K562 (cell line): ENCODE results near the gene SLC29A3. TPM values are rescaled to one million over a fixed set of nuclear protein-coding genes. Genes with fewer than 3 reads are reported as not detected.

Experiments
- ATAC-seq: fragments of 200-7000 bp; cut with Tn5 transposase; 3 replicates; pipeline ENCODE4 v1.9.1; 2020; ENCODE audit warnings: moderate library complexity
- BruUV-seq: library from RNA; stranded (reverse); fragments of 400-500 nt; replicated peaks from 2 replicates; lab custom pipeline; 2021; lab: Mats Ljungman, UMichigan
- CTCF ChIA-PET: fragments of 300-600 bp; formaldehyde crosslinking; extraction: SDS; loops from one replicate; lab custom pipeline; 2021; ENCODE audit warnings: low intra/inter-chr PET ratio; lab: Yijun Ruan, JAX
- POLR2A ChIA-PET: fragments of 300-600, 350-650 bp; sonication (Branson Sonifier 250); formaldehyde crosslinking; extraction: SDS; loops from one replicate; lab custom pipeline; 2021; ENCODE audit warnings: antibody characterized with exemption, inconsistent platforms; lab: Yijun Ruan, JAX
- DNase-seq, 4 experiments: peaks; one replicate each; pipeline versions ENCODE4 v3.0.0 to v3.0.0-alpha.2; 2011 to 2018; ENCODE audit warnings: low spot score in 3 of 4, mixed read lengths in 3 of 4; ENCODE audit errors: extremely low read depth in 1 of 4
- FAIRE-seq: peaks from 2 replicates; lab custom pipeline; 2011; peaks lifted over from hg19 to GRCh38; lab: Jason Lieb, UNC
- H2AFZ ChIP-seq: 2 replicates; pipeline ENCODE4 v1.6.0; 2011; ENCODE audit warnings: low read depth, low read length, control low read depth, inconsistent platforms
- H3K27ac ChIP-seq: fragments of 200-600 bp; 3 replicates; pipeline ENCODE4 v1.8.0; 2011; ENCODE audit warnings: low read depth, mild to moderate bottlenecking, control low read depth, inconsistent platforms, low read length, moderate library complexity, mixed read lengths; ENCODE audit errors: extremely low read depth
- H3K27me3 ChIP-seq, 2 experiments: fragments of 300-600 bp in 1 of 2; 2 replicates in 1 of 2; 3 replicates in 1 of 2; pipeline versions ENCODE4 v1.6.0 to v1.8.0; 2011; ENCODE audit warnings: inconsistent platforms in 2 of 2, low read length in 2 of 2, mild to moderate bottlenecking in 1 of 2, mixed read lengths in 1 of 2, moderate library complexity in 1 of 2; ENCODE audit not compliant: control insufficient read depth in 2 of 2, insufficient read depth in 2 of 2
- H3K36me3 ChIP-seq: fragments of 300-600 bp; 3 replicates; pipeline ENCODE4 v1.8.0; 2011; ENCODE audit warnings: mild to moderate bottlenecking, low read length, inconsistent platforms; ENCODE audit not compliant: control insufficient read depth, insufficient read depth
- H3K4me1 ChIP-seq, 2 experiments: fragments of 200-600 bp in 1 of 2; replicated peaks in 1 of 2; 2 replicates in 1 of 2; 3 replicates in 1 of 2; pipeline versions ENCODE4 v1.5.1 to v1.8.0; 2011; ENCODE audit warnings: inconsistent platforms in 2 of 2, low read length in 2 of 2, mild to moderate bottlenecking in 1 of 2, mixed read lengths in 1 of 2, moderate library complexity in 1 of 2; ENCODE audit not compliant: control insufficient read depth in 2 of 2, insufficient read depth in 2 of 2
- H3K4me2 ChIP-seq: 2 replicates; pipeline ENCODE4 v1.6.1; 2011; ENCODE audit warnings: low read length, control low read depth, inconsistent platforms, mixed read lengths; ENCODE audit not compliant: insufficient read depth
- H3K4me3 ChIP-seq: fragments of 200-600 bp; sonication (generic), shearing (Covaris generic); 2 replicates; pipeline ENCODE4 v1.5.1; 2016; ENCODE audit warnings: control low read depth, inconsistent platforms
- H3K79me2 ChIP-seq: fragments of 200-600 bp; 3 replicates; pipeline ENCODE4 v1.8.0; 2011; ENCODE audit warnings: low read length, inconsistent platforms; ENCODE audit not compliant: control insufficient read depth, insufficient read depth
- H3K9ac ChIP-seq, 2 experiments: 2 replicates each; pipeline versions ENCODE4 v1.6.0 to v1.6.1; 2011; ENCODE audit warnings: low read depth in 2 of 2, low read length in 2 of 2, control low read depth in 1 of 2, inconsistent platforms in 1 of 2, mild to moderate bottlenecking in 1 of 2, mixed read lengths in 1 of 2; ENCODE audit not compliant: insufficient read depth in 1 of 2
- H3K9me1 ChIP-seq: one replicate; pipeline ENCODE4 v1.6.0; 2011; ENCODE audit warnings: inconsistent platforms, mild to moderate bottlenecking, low read length, moderate library complexity; ENCODE audit not compliant: control insufficient read depth, insufficient read depth
- H3K9me3 ChIP-seq: replicated peaks from 2 replicates; pipeline ENCODE4 v1.5.1; 2011; ENCODE audit warnings: low read depth, low read length, inconsistent platforms; ENCODE audit not compliant: control insufficient read depth, insufficient read depth
- H4K20me1 ChIP-seq: replicated peaks from 2 replicates; pipeline ENCODE4 v1.6.1; 2011; ENCODE audit warnings: low read length, inconsistent platforms, mixed read lengths; ENCODE audit not compliant: control insufficient read depth, insufficient read depth
- BCOR ChIP-seq: fragments of 450-650 bp; IDR thresholded peaks from 2 replicates; pipeline ENCODE4 v1.6.1; 2016
- HMG20A ChIP-seq: fragments of 450-650 bp; formaldehyde crosslinking; conservative IDR thresholded peaks from 2 replicates; pipeline ENCODE4 v1.4.0; 2020; ENCODE audit warnings: mild to moderate bottlenecking, mixed read lengths
- KLF13 ChIP-seq: fragments of 450-650 bp; IDR thresholded peaks from 2 replicates; pipeline ENCODE4 v1.6.1; 2016; ENCODE audit warnings: missing genetic modification characterization, low read depth, mild to moderate bottlenecking, missing compliant biosample characterization, moderate library complexity, borderline replicate concordance
- NR4A1 ChIP-seq, 2 experiments: fragments of 250-450 bp in 1 of 2; fragments of 450-650 bp in 1 of 2; sonication (Bioruptor Pico) in 1 of 2; IDR thresholded peaks; 2 replicates each; pipeline versions ENCODE4 v1.4.0 to v1.6.1; 2016 to 2020; ENCODE audit warnings: mild to moderate bottlenecking in 2 of 2, missing compliant biosample characterization in 1 of 2, missing genetic modification characterization in 1 of 2, moderate library complexity in 1 of 2
- RBM25 ChIP-seq: fragments of 200-400 bp; formaldehyde crosslinking; IDR thresholded peaks from 2 replicates; pipeline ENCODE4 v1.6.1; 2018; ENCODE audit warnings: low read length, low read depth, moderate library complexity; ENCODE audit not compliant: severe bottlenecking
- ZNF830 ChIP-seq: fragments of 250-450 bp; sonication (Bioruptor Pico); IDR thresholded peaks from 2 replicates; pipeline ENCODE4 v1.5.0; 2021; ENCODE audit warnings: mild to moderate bottlenecking
- WGBS: fragments of 100-300 bp; shearing (Covaris generic); methylation state at CpG from one replicate; pipeline ENCODE4 v1.1.6; 2016; ENCODE audit warnings: low coverage, mixed read lengths; ENCODE audit not compliant: insufficient coverage; ENCODE audit errors: missing lambda C conversion rate; 5-methylcytosine and 5-hydroxymethylcytosine counted together
- in situ Hi-C: fragments of 300-500 bp; cut with MboI; formaldehyde crosslinking; loops from 4 replicates; pipeline ENCODE4 v1.15.0; 2018; ENCODE audit warnings: inconsistent platforms, mixed read lengths
- intact Hi-C: fragments of 100-400 bp; cut with micrococcal nuclease; formaldehyde crosslinking; loops from 2 replicates; pipeline ENCODE4 v1.14.2; 2022
- polyA plus RNA-seq, 8 experiments: library from polyadenylated mRNA; depleted of rRNA in 4 of 8; stranded (reverse) in 5 of 8; unstranded in 3 of 8; fragments of >200 nt; fragmentation: Nextera tagmentation in 2 of 8; fragmentation: Illumina TruSeq in 1 of 8; extraction: Ambion mirVana in 2 of 8; extraction: Trizol in 1 of 8; gene quantifications; 2 replicates each; pipeline versions ENCODE4 v1.2.1 to v1.2.3, GENCODE V29; 2011 to 2014; ENCODE audit warnings: inconsistent platforms in 1 of 8, missing spikeins in 1 of 8
- total RNA-seq, 7 experiments: library from RNA; depleted of rRNA in 6 of 7; stranded (reverse); fragments of >200 nt in 6 of 7; fragmentation: Illumina TruSeq in 2 of 7; extraction: Trizol in 2 of 7; gene quantifications; 2 replicates each; pipeline versions ENCODE4 v1.2.1 to v1.2.3, GENCODE V29; 2011 to 2021; ENCODE audit warnings: low replicate concordance in 1 of 7
- TF ChIP-seq, protein P1 (sequence below): fragments of 450-650 bp; IDR thresholded peaks from 2 replicates; pipeline ENCODE4 v1.6.1; 2017; ENCODE audit warnings: mild to moderate bottlenecking, moderate library complexity

The SLC29A3 gene
- total and polyA plus RNA-seq, 9 of the 15 experiments (the other 6 are each of a cell fraction or from before 2014, with no cell fraction given) = 2.1 to 10.7 (median 4.6) TPM

DNA sequence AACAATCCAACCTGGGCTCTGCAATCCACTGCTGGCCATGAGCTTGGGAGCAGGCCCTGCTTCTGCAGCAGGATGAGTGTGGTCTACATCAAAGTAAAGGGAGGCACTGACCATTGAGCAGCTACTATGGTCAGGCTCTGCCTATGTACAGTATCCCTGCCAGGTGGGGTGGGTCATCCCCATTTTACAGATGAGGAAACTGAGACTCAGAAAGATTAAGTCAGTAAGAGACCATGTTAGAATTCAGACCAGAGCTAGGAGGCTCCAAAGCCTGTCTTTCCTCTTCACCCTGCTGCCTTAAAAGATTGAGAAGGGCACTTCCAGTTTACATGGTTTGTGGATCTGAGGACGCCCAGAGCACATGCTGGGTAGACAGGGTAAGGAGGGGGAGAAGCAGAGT lies 50.5 kb downstream of the SLC29A3 start:
- H3K4me2 ChIP-seq = no peak overlapping the region
- ATAC-seq (no peak), FAIRE-seq (no peak), DNase-seq (no peak)
- no peak overlapping the region for H3K27ac ChIP-seq
- in situ Hi-C loops = no loop called here
- intact Hi-C loops = no loop called here
- H2AFZ ChIP-seq = no peak overlapping the region
- POLR2A ChIA-PET = interaction anchor here (0.9 kb wide), 1 partner anchor 9 kb away, joined by 4 read pairs; no protein-coding TSS in a partner anchor
- no peaks in the 10 kb centered on the region for H3K9me3 ChIP-seq
- no peak overlapping the region for H3K4me3 ChIP-seq
- no peaks in the 10 kb centered on the region; a peak in 1 of 5 replicates for H3K4me1 ChIP-seq
- no peaks in the 10 kb centered on the region for H3K79me2 ChIP-seq
- no peaks in the 10 kb centered on the region for H3K36me3 ChIP-seq
- 13% methylated on average over 1 of the region's 1 CpG for WGBS
- H4K20me1 ChIP-seq = no peaks in the 10 kb centered on the region
- BruUV-seq = no TSS peak
- CTCF ChIA-PET = no interaction called here
- peaks cover 3 to 28% of the 10 kb centered on the region in 2 experiments; a peak in 4 of 5 replicates for H3K27me3 ChIP-seq
- H3K9ac ChIP-seq = no peak overlapping the region
- no peak for TF ChIP-seq HMG20A (CRISPR knock-in tag)
- peak; percentile 77 for TF ChIP-seq RBM25
- no peak for TF ChIP-seq ZNF830 (CRISPR knock-in tag)
- TF ChIP-seq, protein P1, sequence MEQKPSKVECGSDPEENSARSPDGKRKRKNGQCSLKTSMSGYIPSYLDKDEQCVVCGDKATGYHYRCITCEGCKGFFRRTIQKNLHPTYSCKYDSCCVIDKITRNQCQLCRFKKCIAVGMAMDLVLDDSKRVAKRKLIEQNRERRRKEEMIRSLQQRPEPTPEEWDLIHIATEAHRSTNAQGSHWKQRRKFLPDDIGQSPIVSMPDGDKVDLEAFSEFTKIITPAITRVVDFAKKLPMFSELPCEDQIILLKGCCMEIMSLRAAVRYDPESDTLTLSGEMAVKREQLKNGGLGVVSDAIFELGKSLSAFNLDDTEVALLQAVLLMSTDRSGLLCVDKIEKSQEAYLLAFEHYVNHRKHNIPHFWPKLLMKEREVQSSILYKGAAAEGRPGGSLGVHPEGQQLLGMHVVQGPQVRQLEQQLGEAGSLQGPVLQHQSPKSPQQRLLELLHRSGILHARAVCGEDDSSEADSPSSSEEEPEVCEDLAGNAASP = no peak
- TF ChIP-seq BCOR = 0 out of 2 replicates have a peak, but pooled peaks have one; percentile 52
- no peak for TF ChIP-seq KLF13 (tag)
- TF ChIP-seq NR4A1 (CRISPR knock-in tag; IDR thresholded peaks at IDR 0.05) = no peak
- no peak for TF ChIP-seq NR4A1 (tag; IDR thresholded peaks at IDR 0.05)
- H3K9me1 ChIP-seq = no peaks in the 10 kb centered on the region
